ENCODE results near the gene HSD17B2. TPM values are rescaled to one million over a fixed set of nuclear protein-coding genes. Genes with fewer than 3 reads are reported as not detected.

Gene HSD17B2
- polyA plus RNA-seq, 1 of the 3 experiments (the other 2 are of a cell fraction), result not detected

- H3F3A ChIP-seq (replicated peaks; ENCODE audit: insufficient read depth), result no peaks in the 10 kb centered on the region
- no peak for DNase-seq
- no peaks in the 10 kb centered on the region for H4K20me1 ChIP-seq (ENCODE audit: insufficient read depth)
- H3K79me2 ChIP-seq (ENCODE audit: insufficient read depth), result no peaks in the 10 kb centered on the region
- no peak overlapping the region for H3K4me3 ChIP-seq (ENCODE audit: low read depth in 2 of 2, low read length in 1 of 2)
- ChIA-PET POLR2A (no interaction called here), CTCF (interaction anchor here (0.6 kb wide), 1 partner anchor 12 kb away, joined by 3 read pairs; no protein-coding TSS in a partner anchor)
- TF ChIP-seq FOSL2 (IDR thresholded peaks at IDR 0.05; ENCODE audit: borderline replicate concordance, low read depth) (no peak), POLR2AphosphoS5 (IDR thresholded peaks at IDR 0.05; ENCODE audit: low read depth, low read length) (no peak), FOXJ3 (CRISPR knock-in tag; IDR thresholded peaks at IDR 0.05) (no peak)
- TF ChIP-seq, protein P1, sequence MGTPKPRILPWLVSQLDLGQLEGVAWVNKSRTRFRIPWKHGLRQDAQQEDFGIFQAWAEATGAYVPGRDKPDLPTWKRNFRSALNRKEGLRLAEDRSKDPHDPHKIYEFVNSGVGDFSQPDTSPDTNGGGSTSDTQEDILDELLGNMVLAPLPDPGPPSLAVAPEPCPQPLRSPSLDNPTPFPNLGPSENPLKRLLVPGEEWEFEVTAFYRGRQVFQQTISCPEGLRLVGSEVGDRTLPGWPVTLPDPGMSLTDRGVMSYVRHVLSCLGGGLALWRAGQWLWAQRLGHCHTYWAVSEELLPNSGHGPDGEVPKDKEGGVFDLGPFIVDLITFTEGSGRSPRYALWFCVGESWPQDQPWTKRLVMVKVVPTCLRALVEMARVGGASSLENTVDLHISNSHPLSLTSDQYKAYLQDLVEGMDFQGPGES (IDR thresholded peaks at IDR 0.05; ENCODE audit: low read depth, low read length), result no peak
- TF ChIP-seq, protein P2, sequence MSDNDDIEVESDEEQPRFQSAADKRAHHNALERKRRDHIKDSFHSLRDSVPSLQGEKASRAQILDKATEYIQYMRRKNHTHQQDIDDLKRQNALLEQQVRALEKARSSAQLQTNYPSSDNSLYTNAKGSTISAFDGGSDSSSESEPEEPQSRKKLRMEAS (IDR thresholded peaks at IDR 0.05; ENCODE audit: low read depth), result no peak
- H3K27me3 ChIP-seq (ENCODE audit: insufficient read depth), result peaks cover 32% of the 10 kb centered on the region; the same call in 1 of the 2 replicates
- no peak overlapping the region for H2AFZ ChIP-seq (ENCODE audit: low read depth)
- H3K36me3 ChIP-seq (replicated peaks in 1 of 2; ENCODE audit: control insufficient read depth in 1 of 2, insufficient read depth in 2 of 2, low read length in 1 of 2), result no peaks in the 10 kb centered on the region
- WGBS (ENCODE audit: low lambda C conversion rate), result 96% methylated on average over 1 of the region's 1 CpG
- H3K27ac ChIP-seq (ENCODE audit: low read depth in 2 of 2, low read length in 1 of 2), result no peak overlapping the region
- no peaks in the 10 kb centered on the region for H3K9me2 ChIP-seq
- H3K4me2 ChIP-seq, result no peak overlapping the region
- no peak overlapping the region for H3K9ac ChIP-seq
- H3K9me3 ChIP-seq, result no peaks in the 10 kb centered on the region
- no peaks in the 10 kb centered on the region for H3K4me1 ChIP-seq (ENCODE audit: control insufficient read depth in 1 of 2, insufficient read depth in 2 of 2, low read depth in 1 of 2, low read length in 1 of 2)
Measured at GRCh38 chr16:82059983-82060421, 24.9 kb downstream of the HSD17B2 start.

DNA sequence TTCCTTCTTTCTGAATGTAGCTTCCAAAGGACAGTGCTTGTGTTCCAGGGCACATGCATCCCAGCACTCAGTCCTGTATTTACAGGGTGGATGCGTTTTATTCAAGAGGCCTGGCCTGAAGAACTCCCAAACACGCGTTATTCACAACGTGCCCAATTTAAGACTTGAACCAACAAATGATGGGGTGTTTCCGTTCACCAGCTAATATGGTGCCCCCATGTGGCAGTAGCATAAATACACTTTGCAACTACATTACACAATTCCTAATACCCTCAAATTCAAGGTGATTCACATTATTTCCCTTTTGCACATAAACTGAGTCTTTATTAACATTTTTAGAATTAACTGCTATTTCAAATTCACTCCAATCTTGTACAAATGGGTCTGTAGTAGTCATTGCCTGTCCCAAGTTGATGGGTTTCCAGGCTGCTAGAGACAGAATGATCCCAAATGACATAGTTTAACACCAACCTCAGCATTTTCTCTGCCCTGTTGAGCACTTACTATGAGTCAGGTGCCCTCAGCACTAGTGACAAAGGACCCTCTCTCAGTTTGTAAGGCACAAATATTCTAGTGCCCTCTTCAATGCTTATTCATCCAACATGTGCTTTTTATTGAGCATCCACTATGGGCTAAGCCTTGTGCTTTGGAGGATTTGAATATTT, 26.9 kb downstream of the HSD17B2 start:
- Histone ChIP-seq H3F3A (replicated peaks; ENCODE audit: insufficient read depth) (no peaks in the 10 kb centered on the region), H3K36me3 (replicated peaks in 1 of 2; ENCODE audit: control insufficient read depth in 1 of 2, insufficient read depth in 2 of 2, low read length in 1 of 2) (no peaks in the 10 kb centered on the region), H3K27me3 (ENCODE audit: insufficient read depth) (peaks cover 32% of the 10 kb centered on the region; the same call in 1 of the 2 replicates), H3K9me2 (no peaks in the 10 kb centered on the region), H3K4me2 (no peak overlapping the region), H4K20me1 (ENCODE audit: insufficient read depth) (no peaks in the 10 kb centered on the region), H3K79me2 (ENCODE audit: insufficient read depth) (no peaks in the 10 kb centered on the region), H3K9me3 (no peaks in the 10 kb centered on the region), H2AFZ (ENCODE audit: low read depth) (no peak overlapping the region), H3K4me3 (ENCODE audit: low read depth in 2 of 2, low read length in 1 of 2) (no peak overlapping the region), H3K27ac (ENCODE audit: low read depth in 2 of 2, low read length in 1 of 2) (no peak overlapping the region), H3K9ac (no peak overlapping the region), H3K4me1 (ENCODE audit: control insufficient read depth in 1 of 2, insufficient read depth in 2 of 2, low read depth in 1 of 2, low read length in 1 of 2) (no peaks in the 10 kb centered on the region)
- 5% methylated on average over 5 of the region's 5 CpGs for WGBS (ENCODE audit: low lambda C conversion rate)
- ChIA-PET POLR2A (no interaction called here), CTCF (interaction anchor here (0.8 to 1.6 kb wide), 5 partner anchors 11 to 172 kb away, joined by 3 to 4 read pairs (median 3); no protein-coding TSS in a partner anchor)
- TF ChIP-seq, protein P3, sequence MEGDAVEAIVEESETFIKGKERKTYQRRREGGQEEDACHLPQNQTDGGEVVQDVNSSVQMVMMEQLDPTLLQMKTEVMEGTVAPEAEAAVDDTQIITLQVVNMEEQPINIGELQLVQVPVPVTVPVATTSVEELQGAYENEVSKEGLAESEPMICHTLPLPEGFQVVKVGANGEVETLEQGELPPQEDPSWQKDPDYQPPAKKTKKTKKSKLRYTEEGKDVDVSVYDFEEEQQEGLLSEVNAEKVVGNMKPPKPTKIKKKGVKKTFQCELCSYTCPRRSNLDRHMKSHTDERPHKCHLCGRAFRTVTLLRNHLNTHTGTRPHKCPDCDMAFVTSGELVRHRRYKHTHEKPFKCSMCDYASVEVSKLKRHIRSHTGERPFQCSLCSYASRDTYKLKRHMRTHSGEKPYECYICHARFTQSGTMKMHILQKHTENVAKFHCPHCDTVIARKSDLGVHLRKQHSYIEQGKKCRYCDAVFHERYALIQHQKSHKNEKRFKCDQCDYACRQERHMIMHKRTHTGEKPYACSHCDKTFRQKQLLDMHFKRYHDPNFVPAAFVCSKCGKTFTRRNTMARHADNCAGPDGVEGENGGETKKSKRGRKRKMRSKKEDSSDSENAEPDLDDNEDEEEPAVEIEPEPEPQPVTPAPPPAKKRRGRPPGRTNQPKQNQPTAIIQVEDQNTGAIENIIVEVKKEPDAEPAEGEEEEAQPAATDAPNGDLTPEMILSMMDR (IDR thresholded peaks at IDR 0.05), result peak; percentile 70
- TF ChIP-seq ELF1 (IDR thresholded peaks at IDR 0.05), result no peak
- TF ChIP-seq, protein P2 (IDR thresholded peaks at IDR 0.05; ENCODE audit: low read depth), result no peak
- no peak for TF ChIP-seq MXI1 (IDR thresholded peaks at IDR 0.05; ENCODE audit: low read depth, low read length)
- TF ChIP-seq SMC3 (IDR thresholded peaks at IDR 0.05; ENCODE audit: low read depth, low read length), result peak; percentile 63
- peak; percentile 45 for TF ChIP-seq RAD21 (IDR thresholded peaks at IDR 0.05; ENCODE audit: low read length)
- no peak for TF ChIP-seq PBX3 (IDR thresholded peaks at IDR 0.05)
- TF ChIP-seq, protein P4, sequence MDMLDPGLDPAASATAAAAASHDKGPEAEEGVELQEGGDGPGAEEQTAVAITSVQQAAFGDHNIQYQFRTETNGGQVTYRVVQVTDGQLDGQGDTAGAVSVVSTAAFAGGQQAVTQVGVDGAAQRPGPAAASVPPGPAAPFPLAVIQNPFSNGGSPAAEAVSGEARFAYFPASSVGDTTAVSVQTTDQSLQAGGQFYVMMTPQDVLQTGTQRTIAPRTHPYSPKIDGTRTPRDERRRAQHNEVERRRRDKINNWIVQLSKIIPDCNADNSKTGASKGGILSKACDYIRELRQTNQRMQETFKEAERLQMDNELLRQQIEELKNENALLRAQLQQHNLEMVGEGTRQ (IDR thresholded peaks at IDR 0.05; ENCODE audit: borderline replicate concordance, low read depth, low read length), result no peak
- TF ChIP-seq TCF12 (IDR thresholded peaks at IDR 0.05), result no peak
- peak; percentile 13 for DNase-seq

All from SK-N-SH (cell line).